GM19452 (cell line): Measurements from ENCODE around the gene GLCCI1.
"Not testable (repeated sequence)": the region's sequence is repeated elsewhere in the genome, so short reads cannot be mapped to it uniquely, and the experiment has no call there.

ENCODE experiments used
- ATAC-seq: cut with Tn5 transposase; IDR thresholded peaks from one replicate; pipeline ENCODE4 v1.9.1; 2021; ENCODE audit not compliant: unreplicated experiment

The GLCCI1 gene

GRCh38 chr7:8042796-8043535 is 74.4 kb downstream of the GLCCI1 start:
- no peak for ATAC-seq

- no peak for ATAC-seq
These were observed 76.3 kb downstream of the GLCCI1 start for GRCh38 chr7:8044761-8045430.

- not testable (repeated sequence) for ATAC-seq
These were observed 79.5 kb downstream of the GLCCI1 start for GRCh38 chr7:8048067-8048466.

- ATAC-seq: no peak
These were observed 82.8 kb downstream of the GLCCI1 start for GRCh38 chr7:8051373-8051772.

- no peak for ATAC-seq
These were observed 83.4 kb downstream of the GLCCI1 start for GRCh38 chr7:8051998-8052397.

- ATAC-seq: no peak
These were observed 84.2 kb downstream of the GLCCI1 start for GRCh38 chr7:8052824-8053223.

- ATAC-seq: no peak
These were observed 87.8 kb downstream of the GLCCI1 start for GRCh38 chr7:8056439-8056838.

GRCh38 chr7:8057566-8057965 is 89.0 kb downstream of the GLCCI1 start:
- ATAC-seq: no peak

GRCh38 chr7:8058322-8058721 is 89.7 kb downstream of the GLCCI1 start:
- no peak for ATAC-seq

GRCh38 chr7:8058852-8059251 is 90.3 kb downstream of the GLCCI1 start:
- ATAC-seq: no peak

GRCh38 chr7:8060241-8060640 is 91.6 kb downstream of the GLCCI1 start:
- no peak for ATAC-seq

- ATAC-seq: not testable (repeated sequence)
These were observed 94.7 kb downstream of the GLCCI1 start for GRCh38 chr7:8063300-8063699.

- ATAC-seq: no peak
These were observed 95.2 kb downstream of the GLCCI1 start for GRCh38 chr7:8063706-8064297.

- no peak for ATAC-seq
These were observed 96.2 kb downstream of the GLCCI1 start for GRCh38 chr7:8064828-8065227.

GRCh38 chr7:8065356-8065813 is 96.8 kb downstream of the GLCCI1 start:
- ATAC-seq: no peak

- no peak for ATAC-seq
These were observed 100.5 kb downstream of the GLCCI1 start for GRCh38 chr7:8068892-8069686.

GRCh38 chr7:8070451-8071180 is 102.0 kb downstream of the GLCCI1 start:
- ATAC-seq: no peak

GRCh38 chr7:8078418-8078817 is 109.8 kb downstream of the GLCCI1 start:
- ATAC-seq: no peak

- no peak for ATAC-seq
These were observed 114.2 kb downstream of the GLCCI1 start for GRCh38 chr7:8082762-8083161.

- no peak for ATAC-seq
These were observed 116.2 kb downstream of the GLCCI1 start for GRCh38 chr7:8084836-8085235.

- ATAC-seq: no peak
These were observed 116.8 kb downstream of the GLCCI1 start for GRCh38 chr7:8085420-8085819.
